Esophagus squamous epithelium (tissue), 4 donors: ENCODE data around the gene TRAK1.

Experiments used
- POLR2A ChIP-seq, 4 donors: fragments of 450-650 bp; IDR thresholded peaks; one replicate each; pipeline ENCODE4 v1.6.1; 2017; ENCODE audit warnings: antibody characterized with exemption in 4 of 4, mild to moderate bottlenecking in 4 of 4, moderate library complexity in 3 of 4
- TF ChIP-seq, protein P1 (sequence below), 6 experiments: fragments of 450-650 bp in 4 of 6; fragments of 200-600 bp in 2 of 6; sonication (generic) in 2 of 6; IDR thresholded peaks; one replicate each; pipeline ENCODE4 v1.5.1; 2016 to 2019; ENCODE audit warnings: antibody characterized with exemption in 6 of 6, mild to moderate bottlenecking in 4 of 6, moderate library complexity in 4 of 6

DNA sequence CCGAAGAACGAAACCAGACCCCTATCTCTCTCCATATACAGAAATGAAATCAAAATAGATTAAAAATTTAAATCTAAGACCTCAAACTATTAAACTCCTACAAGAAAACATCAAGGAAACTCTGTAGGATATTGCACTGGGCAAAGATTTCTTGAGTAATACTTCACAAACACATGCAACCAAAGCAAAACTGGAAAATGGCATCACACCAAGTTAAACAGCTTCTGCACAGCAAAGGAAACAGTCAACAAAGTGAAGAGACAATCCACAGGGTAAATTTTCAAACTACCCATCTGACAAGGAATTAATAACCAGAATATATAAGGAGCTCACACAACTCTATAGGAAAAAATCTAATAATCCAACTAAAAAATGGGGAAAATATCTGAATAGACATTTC lies 145.5 kb downstream of the TRAK1 start:
- TF ChIP-seq, protein P1, sequence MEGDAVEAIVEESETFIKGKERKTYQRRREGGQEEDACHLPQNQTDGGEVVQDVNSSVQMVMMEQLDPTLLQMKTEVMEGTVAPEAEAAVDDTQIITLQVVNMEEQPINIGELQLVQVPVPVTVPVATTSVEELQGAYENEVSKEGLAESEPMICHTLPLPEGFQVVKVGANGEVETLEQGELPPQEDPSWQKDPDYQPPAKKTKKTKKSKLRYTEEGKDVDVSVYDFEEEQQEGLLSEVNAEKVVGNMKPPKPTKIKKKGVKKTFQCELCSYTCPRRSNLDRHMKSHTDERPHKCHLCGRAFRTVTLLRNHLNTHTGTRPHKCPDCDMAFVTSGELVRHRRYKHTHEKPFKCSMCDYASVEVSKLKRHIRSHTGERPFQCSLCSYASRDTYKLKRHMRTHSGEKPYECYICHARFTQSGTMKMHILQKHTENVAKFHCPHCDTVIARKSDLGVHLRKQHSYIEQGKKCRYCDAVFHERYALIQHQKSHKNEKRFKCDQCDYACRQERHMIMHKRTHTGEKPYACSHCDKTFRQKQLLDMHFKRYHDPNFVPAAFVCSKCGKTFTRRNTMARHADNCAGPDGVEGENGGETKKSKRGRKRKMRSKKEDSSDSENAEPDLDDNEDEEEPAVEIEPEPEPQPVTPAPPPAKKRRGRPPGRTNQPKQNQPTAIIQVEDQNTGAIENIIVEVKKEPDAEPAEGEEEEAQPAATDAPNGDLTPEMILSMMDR (IDR thresholded peaks at IDR 0.05), result no peak
- TF ChIP-seq POLR2A (IDR thresholded peaks at IDR 0.05), result no peak
